Tibial artery (tissue), 4 donors: ENCODE data around the gene CEP19.
"Not testable (repeated sequence)": the region's sequence is repeated elsewhere in the genome, so short reads cannot be mapped to it uniquely, and the experiment has no call there.

ENCODE experiments used
- DNase-seq, 2 donors: peaks; one replicate each; pipeline ENCODE4 v3.0.0-alpha.2; 2019
- H3K27ac ChIP-seq, 2 donors: fragments of 200-600 bp; sonication (generic) in 1 of 2; 1 replicate in 1 of 2; 2 replicates in 1 of 2; pipeline ENCODE4 v1.5.1; 2018 to 2019; ENCODE audit warnings: mild to moderate bottlenecking in 1 of 2
- H3K27me3 ChIP-seq, 2 donors: fragments of 200-600 bp; sonication (generic) in 1 of 2; one replicate each; pipeline versions ENCODE4 v1.5.1 to v1.6.0; 2016 to 2019
- H3K36me3 ChIP-seq, 3 donors: fragments of 200-600 bp; sonication (generic) in 2 of 3; one replicate each; pipeline ENCODE4 v1.5.1; 2016 to 2019; ENCODE audit warnings: mild to moderate bottlenecking in 2 of 3
- H3K4me1 ChIP-seq, 4 donors: fragments of 200-600 bp; sonication (generic) in 2 of 4; 1 replicate in 3 of 4; 2 replicates in 1 of 4; pipeline ENCODE4 v1.5.1; 2016 to 2019
- H3K4me3 ChIP-seq, 2 donors: fragments of 200-600 bp; sonication (generic) in 1 of 2; 1 replicate in 1 of 2; 2 replicates in 1 of 2; pipeline ENCODE4 v1.5.1; 2018 to 2019; ENCODE audit warnings: mild to moderate bottlenecking in 2 of 2
- H3K9me3 ChIP-seq, 3 donors: fragments of 200-600 bp; sonication (generic) in 1 of 3; one replicate each; pipeline ENCODE4 v1.5.1; 2016 to 2019
- CTCF ChIP-seq, 2 experiments: fragments of 200-600 bp in 1 of 2; fragments of 450-650 bp in 1 of 2; IDR thresholded peaks; one replicate each; pipeline ENCODE4 v1.5.1; 2017 to 2019; ENCODE audit warnings: antibody characterized with exemption in 2 of 2, mild to moderate bottlenecking in 1 of 2, moderate library complexity in 1 of 2
- intact Hi-C: fragments of 100-400 bp; cut with DNase I; formaldehyde crosslinking; loops from one replicate; pipeline ENCODE4 v1.15.0; 2023; ENCODE audit warnings: low total_unique reads

The CEP19 gene

GRCh38 chr3:196737655-196738054, 25.6 kb upstream of the CEP19 start:
- H3K36me3 ChIP-seq = peaks cover 0 to 4% (median 0%) of the 10 kb centered on the region in 3 donors
- TF ChIP-seq CTCF (IDR thresholded peaks at IDR 0.05) = no peak
- no peak for DNase-seq
- peaks cover 0 to 21% (median 8%) of the 10 kb centered on the region in 4 donors for H3K4me1 ChIP-seq
- no peak overlapping the region for H3K4me3 ChIP-seq
- intact Hi-C loops = no loop called here
- H3K27me3 ChIP-seq = no peaks in the 10 kb centered on the region
- no peak overlapping the region for H3K27ac ChIP-seq
- H3K9me3 ChIP-seq = no peaks in the 10 kb centered on the region

GRCh38 chr3:196736670-196737374, 24.8 kb upstream of the CEP19 start:
- peaks cover 0 to 13% (median 6%) of the 10 kb centered on the region in 4 donors for H3K4me1 ChIP-seq
- H3K9me3 ChIP-seq = no peaks in the 10 kb centered on the region
- H3K27ac ChIP-seq = no peak overlapping the region
- no peak for DNase-seq
- no peak overlapping the region for H3K4me3 ChIP-seq
- peaks cover 0 to 5% (median 0%) of the 10 kb centered on the region in 3 donors for H3K36me3 ChIP-seq
- intact Hi-C loops = no loop called here
- no peak for TF ChIP-seq CTCF (IDR thresholded peaks at IDR 0.05)
- H3K27me3 ChIP-seq = no peaks in the 10 kb centered on the region

GRCh38 chr3:196735751-196736150, 23.7 kb upstream of the CEP19 start:
- no peak for DNase-seq
- H3K9me3 ChIP-seq = no peaks in the 10 kb centered on the region
- H3K36me3 ChIP-seq = peaks cover 0 to 13% (median 8%) of the 10 kb centered on the region in 3 donors
- peaks cover 0 to 5% (median 0%) of the 10 kb centered on the region in 4 donors for H3K4me1 ChIP-seq
- no peak for TF ChIP-seq CTCF (IDR thresholded peaks at IDR 0.05)
- H3K27me3 ChIP-seq = no peaks in the 10 kb centered on the region
- intact Hi-C loops = no loop called here
- H3K4me3 ChIP-seq = no peak overlapping the region
- H3K27ac ChIP-seq = no peak overlapping the region

- no peak overlapping the region for H3K4me3 ChIP-seq
- no peak for DNase-seq
- TF ChIP-seq CTCF (IDR thresholded peaks at IDR 0.05) = no peak
- H3K9me3 ChIP-seq = no peaks in the 10 kb centered on the region
- H3K36me3 ChIP-seq = peaks cover 16 to 35% (median 21%) of the 10 kb centered on the region in 3 donors
- no peaks in the 10 kb centered on the region for H3K27me3 ChIP-seq
- H3K27ac ChIP-seq = no peak overlapping the region
- intact Hi-C loops = no loop called here
- no peaks in the 10 kb centered on the region for H3K4me1 ChIP-seq
Measured at GRCh38 chr3:196726788-196727675, 15.0 kb upstream of the CEP19 start.

GRCh38 chr3:196721097-196721496, 9.0 kb upstream of the CEP19 start:
- Histone ChIP-seq H3K4me1 (no peaks in the 10 kb centered on the region), H3K36me3 (peaks cover 7 to 11% (median 9%) of the 10 kb centered on the region in 3 donors), H3K27me3 (no peaks in the 10 kb centered on the region), H3K27ac (no peak overlapping the region), H3K4me3 (no peak overlapping the region), H3K9me3 (no peaks in the 10 kb centered on the region)
- no peak for DNase-seq
- no peak for TF ChIP-seq CTCF (IDR thresholded peaks at IDR 0.05)
- intact Hi-C loops = no loop called here

- H3K27me3 ChIP-seq = not testable (repeated sequence)
Measured at GRCh38 chr3:196717162-196717561, 5.1 kb upstream of the CEP19 start.

More at GRCh38 chr3:196717162-196717561, 5.1 kb upstream of the CEP19 start:
- peaks cover 0 to 11% (median 8%) of the 10 kb centered on the region in 4 donors for H3K4me1 ChIP-seq
- H3K36me3 ChIP-seq, intact Hi-C loops, H3K27ac ChIP-seq, H3K4me3 ChIP-seq, H3K9me3 ChIP-seq, DNase-seq: not testable (repeated sequence)
